AG04450 (cell line): ENCODE measurements around the gene NOXA1. TPM values are rescaled to one million over a fixed set of nuclear protein-coding genes. Genes with fewer than 3 reads are reported as not detected.

Experiments
- CTCF ChIA-PET: fragments of 300-600, 350-600 bp; formaldehyde crosslinking; extraction: SDS; loops from one replicate; lab custom pipeline; 2022; ENCODE audit warnings: antibody characterized with exemption, inconsistent platforms; lab: Charles Lee
- POLR2A ChIA-PET: fragments of 350-600 bp; formaldehyde crosslinking; extraction: SDS; loops from one replicate; lab custom pipeline; 2021; ENCODE audit warnings: antibody characterized with exemption, inconsistent platforms; lab: Yijun Ruan, JAX
- DNase-seq: peaks from one replicate; pipeline ENCODE4 v3.0.0-alpha.2; 2011; ENCODE audit warnings: low read depth, low spot score
- H3K27ac ChIP-seq: one replicate; pipeline ENCODE4 v1.5.1; 2012; ENCODE audit warnings: low read depth, low read length, control low read depth
- H3K27me3 ChIP-seq: one replicate; pipeline ENCODE4 v1.6.0; 2012; ENCODE audit warnings: low read length; ENCODE audit not compliant: control insufficient read depth, insufficient read depth
- H3K4me3 ChIP-seq: 2 replicates; pipeline ENCODE4 v1.5.1; 2011; ENCODE audit warnings: mild to moderate bottlenecking, low read depth, low read length, control low read depth
- H3K9me3 ChIP-seq: 2 replicates; pipeline ENCODE4 v1.5.1; 2012; ENCODE audit warnings: low read length; ENCODE audit not compliant: control insufficient read depth, insufficient read depth
- polyA plus RNA-seq: library from polyadenylated mRNA; depleted of rRNA; stranded (reverse); fragments of >200 nt; gene quantifications from 2 replicates; pipeline ENCODE4 v1.2.3, GENCODE V29; 2011
- TF ChIP-seq, protein P1 (sequence below): IDR thresholded peaks from 2 replicates; pipeline ENCODE4 v1.5.1; 2011; ENCODE audit warnings: low read depth, low read length, control low read depth, inconsistent platforms

The NOXA1 gene
- polyA plus RNA-seq, 1 experiment, result 0.06 TPM

DNA sequence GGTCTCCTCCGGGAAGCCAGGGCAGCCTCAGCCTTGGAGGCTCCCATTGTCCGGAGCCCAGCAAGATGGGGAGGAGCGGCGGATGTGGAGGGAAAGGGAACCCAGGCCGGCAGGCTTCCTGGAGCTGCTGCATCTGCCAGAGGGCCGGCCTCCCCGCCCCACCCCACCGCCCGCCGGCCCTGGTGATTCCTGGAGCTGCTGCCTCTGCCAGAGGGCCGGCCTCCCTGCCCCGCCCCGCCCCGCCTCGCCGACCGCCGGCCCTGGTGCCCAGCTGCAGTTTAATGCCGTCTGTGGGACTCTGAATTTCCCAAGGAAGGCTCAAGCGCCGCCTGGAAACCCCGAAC is 31.8 kb upstream of the NOXA1 start:
- no peak for DNase-seq
- TF ChIP-seq, protein P1, sequence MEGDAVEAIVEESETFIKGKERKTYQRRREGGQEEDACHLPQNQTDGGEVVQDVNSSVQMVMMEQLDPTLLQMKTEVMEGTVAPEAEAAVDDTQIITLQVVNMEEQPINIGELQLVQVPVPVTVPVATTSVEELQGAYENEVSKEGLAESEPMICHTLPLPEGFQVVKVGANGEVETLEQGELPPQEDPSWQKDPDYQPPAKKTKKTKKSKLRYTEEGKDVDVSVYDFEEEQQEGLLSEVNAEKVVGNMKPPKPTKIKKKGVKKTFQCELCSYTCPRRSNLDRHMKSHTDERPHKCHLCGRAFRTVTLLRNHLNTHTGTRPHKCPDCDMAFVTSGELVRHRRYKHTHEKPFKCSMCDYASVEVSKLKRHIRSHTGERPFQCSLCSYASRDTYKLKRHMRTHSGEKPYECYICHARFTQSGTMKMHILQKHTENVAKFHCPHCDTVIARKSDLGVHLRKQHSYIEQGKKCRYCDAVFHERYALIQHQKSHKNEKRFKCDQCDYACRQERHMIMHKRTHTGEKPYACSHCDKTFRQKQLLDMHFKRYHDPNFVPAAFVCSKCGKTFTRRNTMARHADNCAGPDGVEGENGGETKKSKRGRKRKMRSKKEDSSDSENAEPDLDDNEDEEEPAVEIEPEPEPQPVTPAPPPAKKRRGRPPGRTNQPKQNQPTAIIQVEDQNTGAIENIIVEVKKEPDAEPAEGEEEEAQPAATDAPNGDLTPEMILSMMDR, result no peak
- ChIA-PET CTCF (no interaction called here), POLR2A (no interaction called here)
- Histone ChIP-seq H3K27ac (no peak overlapping the region), H3K9me3 (no peaks in the 10 kb centered on the region; the same call in 1 of the 2 replicates), H3K4me3 (no peak overlapping the region), H3K27me3 (peaks cover 2% of the 10 kb centered on the region)

DNA sequence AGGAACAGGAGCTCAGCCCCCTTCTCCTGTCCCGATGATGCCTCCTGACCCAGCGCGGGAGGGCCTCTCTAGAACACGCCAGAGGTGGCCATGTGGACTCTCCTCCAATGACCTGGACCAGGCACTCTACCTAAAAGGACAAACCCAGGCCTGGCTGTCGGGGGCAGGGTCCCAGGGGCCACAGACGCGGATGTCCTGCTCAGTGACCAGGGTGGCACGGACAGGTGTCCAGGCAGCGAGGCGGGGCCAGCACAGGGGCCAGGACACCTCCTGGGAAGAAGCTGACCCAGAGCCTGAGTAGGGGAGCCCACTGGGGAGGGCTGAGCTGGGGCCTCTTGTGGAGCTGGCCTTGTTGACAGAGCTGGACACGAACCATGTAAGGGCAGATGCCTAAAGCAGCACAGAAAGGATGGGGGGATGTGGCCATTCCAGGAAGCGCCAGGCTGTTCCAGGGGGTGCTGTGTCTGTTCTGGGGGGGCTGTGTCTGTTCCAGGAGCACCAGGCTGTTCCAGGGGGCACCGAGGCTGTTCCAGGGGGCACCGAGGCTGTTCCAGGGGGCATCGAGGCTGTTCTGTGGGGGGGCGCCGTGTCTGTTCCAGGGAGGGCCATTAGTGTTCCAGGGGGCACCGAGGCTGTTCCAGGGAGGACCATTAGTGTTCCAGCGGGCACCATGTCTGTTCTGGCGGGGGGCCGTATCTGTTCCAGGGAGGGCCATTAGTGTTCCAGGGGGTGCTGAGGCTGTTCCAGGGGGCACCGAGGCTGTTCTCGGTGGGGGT is 30.8 kb upstream of the NOXA1 start:
- CTCF ChIA-PET, result no interaction called here
- POLR2A ChIA-PET, result no interaction called here
- peaks cover 2% of the 10 kb centered on the region for H3K27me3 ChIP-seq
- peaks cover 8% of the 10 kb centered on the region for H3K9me3 ChIP-seq
- H3K27ac ChIP-seq, result no peak overlapping the region
- H3K4me3 ChIP-seq, result no peak overlapping the region
- TF ChIP-seq, protein P1, result no peak
- no peak for DNase-seq

DNA sequence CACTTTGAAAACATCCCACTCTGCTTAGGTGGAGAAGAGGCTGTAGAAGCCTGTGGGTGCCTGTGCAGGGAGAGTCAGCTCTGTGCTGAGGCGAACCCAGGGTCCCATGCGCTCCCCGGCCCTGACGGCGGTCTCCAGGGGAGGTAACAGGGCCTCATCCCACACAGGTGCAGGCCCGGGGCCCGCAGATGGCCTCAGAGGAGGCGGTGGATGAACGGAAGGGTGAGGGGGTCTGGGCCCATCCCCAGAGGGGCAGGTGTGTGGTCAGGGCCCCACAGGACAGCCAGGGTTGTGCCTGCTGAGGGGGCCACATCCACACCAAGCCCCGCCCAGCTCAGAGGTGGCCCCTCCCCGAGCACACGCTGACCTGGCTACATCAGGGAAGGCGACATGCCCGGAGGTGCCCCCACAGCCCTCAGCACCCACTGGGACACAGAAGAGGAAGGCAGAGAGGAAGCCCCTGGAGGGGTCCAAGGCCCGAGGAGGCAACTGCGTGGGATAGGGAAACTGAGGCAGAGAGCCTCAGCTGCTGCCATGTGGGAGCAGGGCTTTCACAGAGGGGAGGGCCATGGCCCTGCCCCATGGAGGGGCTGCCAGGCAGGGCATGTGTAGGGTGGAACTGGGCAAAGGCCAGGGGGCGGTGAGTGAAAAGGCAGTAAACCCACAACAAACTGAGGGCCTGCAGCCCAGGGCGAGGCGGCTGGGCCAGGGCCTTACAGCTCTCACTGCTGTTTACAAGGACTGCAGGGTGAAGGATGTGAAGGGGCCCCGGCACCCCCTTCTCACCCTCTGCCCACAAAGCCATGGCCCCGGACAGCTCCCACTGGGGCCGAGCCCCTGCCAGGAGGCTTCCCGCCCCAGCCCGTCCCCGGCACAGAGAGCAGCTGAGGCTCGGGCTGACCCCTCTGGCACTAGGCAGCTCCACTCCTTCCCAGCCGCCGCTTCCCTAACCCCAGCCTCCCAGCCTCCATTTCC is 29.7 kb upstream of the NOXA1 start:
- H3K9me3 ChIP-seq, result peaks cover 17% of the 10 kb centered on the region
- ChIA-PET CTCF (no interaction called here), POLR2A (no interaction called here)
- H3K27ac ChIP-seq, result no peak overlapping the region
- TF ChIP-seq, protein P1, result no peak
- no peak for DNase-seq
- H3K27me3 ChIP-seq, result no peaks in the 10 kb centered on the region
- no peak overlapping the region for H3K4me3 ChIP-seq

DNA sequence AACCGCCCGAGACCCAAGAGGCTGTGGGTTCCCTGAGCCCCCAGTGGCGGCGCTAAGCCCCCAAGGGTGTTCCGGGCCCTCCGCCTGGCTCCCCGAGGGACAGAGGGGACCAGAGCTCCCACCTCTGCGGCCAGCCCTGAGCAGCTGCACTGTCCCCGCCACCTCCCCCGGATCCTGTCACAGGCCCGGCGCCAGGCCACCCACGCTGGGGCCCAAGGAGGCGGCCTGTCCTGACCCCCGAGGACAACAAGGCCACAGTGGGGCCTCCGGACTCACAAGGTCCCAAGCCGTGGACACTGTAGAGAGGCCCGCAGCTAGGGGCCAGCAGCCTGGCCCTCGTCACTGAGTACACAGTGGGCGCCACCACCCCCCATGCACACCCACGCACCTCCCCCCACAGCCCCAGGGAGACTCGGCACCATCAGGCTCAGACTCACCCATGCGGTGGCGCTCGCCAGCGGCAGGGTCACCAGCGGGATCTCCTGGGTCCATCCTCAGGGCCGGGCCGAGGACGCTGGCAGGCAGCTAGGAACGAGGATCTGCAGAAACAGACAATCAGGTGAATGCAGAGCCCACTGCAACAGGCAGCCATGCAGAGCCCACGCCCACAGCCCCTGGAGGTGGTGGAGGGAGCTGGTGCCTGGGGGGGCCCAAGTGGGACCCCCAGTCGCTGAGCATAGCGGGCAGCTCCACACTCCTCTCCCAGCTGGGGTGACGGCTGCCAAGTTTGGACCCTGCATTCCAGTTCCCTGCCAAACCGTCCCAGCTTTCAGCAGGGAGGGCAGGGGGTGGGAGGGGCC is 28.1 kb upstream of the NOXA1 start:
- TF ChIP-seq, protein P1, result no peak
- Histone ChIP-seq H3K9me3 (peaks cover 23% of the 10 kb centered on the region), H3K27me3 (no peaks in the 10 kb centered on the region), H3K27ac (no peak overlapping the region), H3K4me3 (no peak overlapping the region)
- no peak for DNase-seq
- ChIA-PET CTCF (interaction anchor here (0.5 kb wide), 1 partner anchor 28 kb away, joined by 3 read pairs; the partner anchor contains the start of gene EXD3), POLR2A (interaction anchor here (0.7 to 1.3 kb wide), 2 partner anchors 154 to 446 kb away, joined by 3 to 7 read pairs; partner anchors contain the start of gene TUBB4B)
